SU-DHL-6 (cell line): ENCODE data around the gene PRKAR2A.

Experiments
- EZH2phosphoT487 ChIP-seq: fragments of 200-600 bp; sonication (generic), shearing (Covaris generic); conservative IDR thresholded peaks from 2 replicates; pipeline ENCODE4 v1.6.1; 2018; ENCODE audit warnings: mild to moderate bottlenecking, antibody characterized with exemption, low read length, moderate library complexity, mixed read lengths
- TF ChIP-seq, protein P1 (sequence below): fragments of 200-600 bp; sonication (generic); IDR thresholded peaks from one replicate; pipeline ENCODE4 v1.5.1; 2017; ENCODE audit warnings: antibody characterized with exemption, mild to moderate bottlenecking, low read length, moderate library complexity; ENCODE audit not compliant: insufficient read depth, poor library complexity, severe bottlenecking

DNA sequence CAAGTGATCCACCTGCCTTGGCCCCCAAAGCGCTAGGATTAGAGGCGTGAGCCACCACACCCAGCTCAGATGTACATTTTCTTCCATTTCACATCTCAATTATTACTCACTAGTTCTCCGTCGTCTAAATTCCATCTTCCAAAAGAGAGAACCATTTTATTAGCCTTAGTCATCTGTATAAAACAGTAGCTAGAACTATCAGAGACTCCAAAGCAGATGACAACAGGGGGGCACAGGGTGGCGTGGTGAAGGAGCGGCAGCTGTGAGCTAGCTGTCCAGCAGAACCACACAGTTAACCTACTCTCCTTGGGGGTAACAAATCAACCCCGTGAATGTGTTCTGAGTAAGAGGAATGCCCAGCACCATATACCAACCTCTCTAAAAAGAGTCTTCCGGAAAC, 43.9 kb upstream of the PRKAR2A start:
- TF ChIP-seq, protein P1, sequence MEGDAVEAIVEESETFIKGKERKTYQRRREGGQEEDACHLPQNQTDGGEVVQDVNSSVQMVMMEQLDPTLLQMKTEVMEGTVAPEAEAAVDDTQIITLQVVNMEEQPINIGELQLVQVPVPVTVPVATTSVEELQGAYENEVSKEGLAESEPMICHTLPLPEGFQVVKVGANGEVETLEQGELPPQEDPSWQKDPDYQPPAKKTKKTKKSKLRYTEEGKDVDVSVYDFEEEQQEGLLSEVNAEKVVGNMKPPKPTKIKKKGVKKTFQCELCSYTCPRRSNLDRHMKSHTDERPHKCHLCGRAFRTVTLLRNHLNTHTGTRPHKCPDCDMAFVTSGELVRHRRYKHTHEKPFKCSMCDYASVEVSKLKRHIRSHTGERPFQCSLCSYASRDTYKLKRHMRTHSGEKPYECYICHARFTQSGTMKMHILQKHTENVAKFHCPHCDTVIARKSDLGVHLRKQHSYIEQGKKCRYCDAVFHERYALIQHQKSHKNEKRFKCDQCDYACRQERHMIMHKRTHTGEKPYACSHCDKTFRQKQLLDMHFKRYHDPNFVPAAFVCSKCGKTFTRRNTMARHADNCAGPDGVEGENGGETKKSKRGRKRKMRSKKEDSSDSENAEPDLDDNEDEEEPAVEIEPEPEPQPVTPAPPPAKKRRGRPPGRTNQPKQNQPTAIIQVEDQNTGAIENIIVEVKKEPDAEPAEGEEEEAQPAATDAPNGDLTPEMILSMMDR, result no peak
- TF ChIP-seq EZH2phosphoT487, result no peak
